Measurements from ENCODE around the gene LGALS9.
"Not testable (repeated sequence)": the region's sequence is repeated elsewhere in the genome, so short reads cannot be mapped to it uniquely, and the experiment has no call there.

The LGALS9 gene

GRCh38 chr17:27674335-27674734 is 43.3 kb downstream of the LGALS9 start:
- H3K4me3 ChIP-seq (ENCODE audit: low read depth, low read length): no peak overlapping the region
- in situ Hi-C loops (cut with HindIII; ENCODE audit: low sequenced_read_pairs): no loop called here
- no peak for DNase-seq (ENCODE audit: low read depth, low spot score)
- no peak for TF ChIP-seq CTCF (IDR thresholded peaks at IDR 0.05; ENCODE audit: low read depth, low read length)

GRCh38 chr17:27677191-27677590 is 46.2 kb downstream of the LGALS9 start:
- H3K4me3 ChIP-seq (ENCODE audit: low read depth, low read length): no peak overlapping the region
- no peak for DNase-seq (ENCODE audit: low read depth, low spot score)
- TF ChIP-seq CTCF (IDR thresholded peaks at IDR 0.05; ENCODE audit: low read depth, low read length): no peak
- in situ Hi-C loops (cut with HindIII; ENCODE audit: low sequenced_read_pairs): no loop called here

DNA sequence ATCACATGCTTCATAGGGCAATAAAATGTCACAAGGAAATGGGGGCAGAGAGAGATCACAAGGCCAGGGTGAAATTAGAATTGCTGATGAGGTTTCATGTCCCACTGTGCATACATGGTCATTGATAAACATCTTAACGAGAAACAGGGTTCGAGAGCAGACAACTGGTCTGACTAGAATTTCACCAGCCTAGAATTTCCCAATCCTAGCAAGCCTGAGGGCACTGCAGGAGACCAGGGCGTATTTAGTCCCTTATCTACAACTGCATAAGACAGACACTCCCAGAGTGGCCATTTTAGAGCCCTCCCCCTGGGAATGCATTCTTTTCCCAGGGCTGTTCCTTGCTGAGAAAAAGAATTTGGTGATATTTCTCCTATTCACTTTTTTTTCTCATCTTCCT is 55.3 kb downstream of the LGALS9 start:
- not testable (repeated sequence) for DNase-seq (ENCODE audit: low read depth, low spot score)

DNA sequence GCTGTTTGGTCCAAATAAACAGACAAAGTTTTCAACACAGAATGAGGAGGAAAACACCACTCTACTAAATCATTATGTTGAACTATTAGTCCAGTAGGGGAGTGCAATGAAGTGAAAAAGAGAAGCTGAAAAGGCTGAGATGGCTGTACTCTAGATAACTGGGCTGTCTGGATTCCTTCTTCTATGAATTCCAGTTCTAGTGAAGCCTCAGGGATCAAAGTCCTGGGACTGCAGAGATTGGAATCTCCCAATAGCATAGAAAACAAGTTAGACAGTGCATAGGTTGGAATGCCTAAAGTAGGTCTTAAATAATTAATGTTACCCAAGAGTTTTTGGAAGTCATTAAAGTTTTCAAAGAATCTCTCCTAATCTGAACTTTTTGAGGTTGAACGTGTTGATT is 59.9 kb downstream of the LGALS9 start:
- no peak for TF ChIP-seq CTCF (IDR thresholded peaks at IDR 0.05; ENCODE audit: low read depth, low read length)
- DNase-seq (ENCODE audit: low read depth, low spot score): no peak
- in situ Hi-C loops (cut with HindIII; ENCODE audit: low sequenced_read_pairs): no loop called here
- no peak overlapping the region for H3K4me3 ChIP-seq (ENCODE audit: low read depth, low read length)

More for the DNA sequence above, 55.3 kb downstream of the LGALS9 start:
- H3K4me3 ChIP-seq (ENCODE audit: low read depth, low read length); in situ Hi-C loops (cut with HindIII; ENCODE audit: low sequenced_read_pairs): not testable (repeated sequence)

DNA sequence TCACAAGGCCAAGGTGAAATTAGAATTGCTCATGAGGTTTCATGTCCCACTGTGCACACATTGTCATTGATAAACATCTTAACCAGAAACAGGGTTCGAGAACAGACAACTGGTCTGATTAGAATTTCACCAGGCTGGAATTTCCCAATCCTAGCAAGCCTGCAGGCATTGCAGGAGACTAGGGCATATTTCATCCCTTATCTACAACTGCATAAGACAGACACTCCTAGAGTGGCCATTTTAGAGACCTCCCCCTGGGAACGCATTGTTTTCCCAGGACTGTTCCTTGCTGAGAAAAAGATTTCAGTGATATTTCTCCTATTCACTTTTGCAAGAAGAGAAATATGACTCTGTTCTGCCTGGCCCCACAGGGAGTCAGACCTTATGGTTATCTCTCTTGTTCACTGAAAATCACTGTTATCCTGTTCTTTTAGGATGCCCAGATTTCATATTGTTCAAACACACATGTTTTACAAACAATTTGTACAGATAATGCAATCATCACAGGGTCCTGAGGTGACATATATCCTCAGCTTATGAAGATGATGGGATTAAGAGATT is 64.3 kb downstream of the LGALS9 start:
- DNase-seq (ENCODE audit: low read depth, low spot score); H3K4me3 ChIP-seq (ENCODE audit: low read depth, low read length); in situ Hi-C loops (cut with HindIII; ENCODE audit: low sequenced_read_pairs): not testable (repeated sequence)
